ENCODE measurements around the gene KCNJ18.
"Not testable (repeated sequence)": the region's sequence is repeated elsewhere in the genome, so short reads cannot be mapped to it uniquely, and the experiment has no call there.

DNA sequence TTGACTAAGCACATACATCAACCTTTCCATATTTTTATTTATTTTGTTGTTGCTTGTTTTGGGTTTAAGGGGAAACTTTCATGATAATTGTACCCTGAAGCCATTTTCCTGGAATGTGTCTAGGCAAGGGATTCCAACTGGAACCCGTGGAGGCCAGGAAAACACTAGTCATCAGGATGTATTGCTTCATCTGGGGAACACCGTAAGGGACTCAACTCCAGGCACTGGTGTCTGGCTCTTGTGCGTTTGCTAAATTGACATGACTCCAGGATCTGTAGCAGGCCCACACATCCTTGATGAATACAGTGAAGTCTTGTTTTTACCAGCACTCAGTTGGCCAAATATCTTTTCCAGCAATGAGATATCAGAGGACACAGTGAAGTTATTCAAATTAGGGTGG lies 21.3 kb downstream of the KCNJ18 start:
- TF ChIP-seq ZNF214 (tag by site-specific recombination; IDR thresholded peaks at IDR 0.05; ENCODE audit: borderline replicate concordance); ZNF549 (tag by site-specific recombination; IDR thresholded peaks at IDR 0.05); MYNN (tag by site-specific recombination; IDR thresholded peaks at IDR 0.05; ENCODE audit: borderline replicate concordance); ZBTB17 (tag by site-specific recombination; IDR thresholded peaks at IDR 0.05); ZNF202 (tag by site-specific recombination; IDR thresholded peaks at IDR 0.05; ENCODE audit: borderline replicate concordance); YY1 (tag by site-specific recombination; IDR thresholded peaks at IDR 0.05): not testable (repeated sequence)
- TF ChIP-seq, protein P1, sequence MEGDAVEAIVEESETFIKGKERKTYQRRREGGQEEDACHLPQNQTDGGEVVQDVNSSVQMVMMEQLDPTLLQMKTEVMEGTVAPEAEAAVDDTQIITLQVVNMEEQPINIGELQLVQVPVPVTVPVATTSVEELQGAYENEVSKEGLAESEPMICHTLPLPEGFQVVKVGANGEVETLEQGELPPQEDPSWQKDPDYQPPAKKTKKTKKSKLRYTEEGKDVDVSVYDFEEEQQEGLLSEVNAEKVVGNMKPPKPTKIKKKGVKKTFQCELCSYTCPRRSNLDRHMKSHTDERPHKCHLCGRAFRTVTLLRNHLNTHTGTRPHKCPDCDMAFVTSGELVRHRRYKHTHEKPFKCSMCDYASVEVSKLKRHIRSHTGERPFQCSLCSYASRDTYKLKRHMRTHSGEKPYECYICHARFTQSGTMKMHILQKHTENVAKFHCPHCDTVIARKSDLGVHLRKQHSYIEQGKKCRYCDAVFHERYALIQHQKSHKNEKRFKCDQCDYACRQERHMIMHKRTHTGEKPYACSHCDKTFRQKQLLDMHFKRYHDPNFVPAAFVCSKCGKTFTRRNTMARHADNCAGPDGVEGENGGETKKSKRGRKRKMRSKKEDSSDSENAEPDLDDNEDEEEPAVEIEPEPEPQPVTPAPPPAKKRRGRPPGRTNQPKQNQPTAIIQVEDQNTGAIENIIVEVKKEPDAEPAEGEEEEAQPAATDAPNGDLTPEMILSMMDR (tag by site-specific recombination; IDR thresholded peaks at IDR 0.05) = not testable (repeated sequence)

Measured in HEK293 (cell line).